HG03457 (cell line): ENCODE measurements around the gene FGD2.
"Not testable (repeated sequence)": the region's sequence is repeated elsewhere in the genome, so short reads cannot be mapped to it uniquely, and the experiment has no call there.

ENCODE experiments used
- ATAC-seq: cut with Tn5 transposase; IDR thresholded peaks from one replicate; pipeline ENCODE4 v1.9.1; 2021; ENCODE audit warnings: moderate number of reproducible peaks; ENCODE audit not compliant: unreplicated experiment

FGD2 gene

GRCh38 chr6:36989264-36989663 is 16.2 kb upstream of the FGD2 start:
- no peak for ATAC-seq

DNA sequence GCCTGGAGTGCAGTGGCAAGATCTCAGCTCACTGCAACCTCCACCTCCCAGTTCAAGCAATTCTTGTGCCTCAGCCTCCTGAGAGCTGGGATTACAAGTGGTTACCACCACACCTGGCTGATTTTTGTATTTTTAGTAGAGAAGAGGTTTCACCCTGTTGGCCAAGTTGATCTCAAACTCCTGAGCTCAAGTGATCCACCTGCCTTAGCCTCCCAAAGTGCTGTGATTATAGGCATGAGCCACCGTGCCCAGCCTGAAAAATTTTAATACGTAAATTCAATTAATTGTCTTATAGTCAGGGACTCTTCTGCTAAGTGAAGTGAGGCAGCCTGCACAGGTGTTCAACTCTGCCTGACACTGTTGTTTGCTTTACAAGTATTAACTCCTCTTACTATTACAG is 15.1 kb upstream of the FGD2 start:
- ATAC-seq: not testable (repeated sequence)

- no peak for ATAC-seq
Observed at GRCh38 chr6:36997811-36998722, 7.4 kb upstream of the FGD2 start.

DNA sequence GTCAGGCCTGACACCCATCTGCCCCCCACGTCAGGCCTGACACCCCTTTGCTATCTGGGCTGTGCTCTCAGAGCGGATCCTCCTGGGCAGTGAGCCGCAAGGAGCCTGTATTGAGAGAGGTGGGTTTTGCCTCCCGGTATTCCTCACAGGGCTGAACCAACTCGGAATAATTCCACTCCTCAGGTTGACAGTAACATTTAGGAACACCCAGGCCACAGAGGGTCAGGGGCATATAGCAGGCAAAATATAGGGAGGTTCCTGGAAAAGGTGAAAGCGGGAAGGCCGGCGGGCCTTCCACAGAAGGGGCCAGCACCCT is 6.8 kb upstream of the FGD2 start:
- ATAC-seq: no peak

DNA sequence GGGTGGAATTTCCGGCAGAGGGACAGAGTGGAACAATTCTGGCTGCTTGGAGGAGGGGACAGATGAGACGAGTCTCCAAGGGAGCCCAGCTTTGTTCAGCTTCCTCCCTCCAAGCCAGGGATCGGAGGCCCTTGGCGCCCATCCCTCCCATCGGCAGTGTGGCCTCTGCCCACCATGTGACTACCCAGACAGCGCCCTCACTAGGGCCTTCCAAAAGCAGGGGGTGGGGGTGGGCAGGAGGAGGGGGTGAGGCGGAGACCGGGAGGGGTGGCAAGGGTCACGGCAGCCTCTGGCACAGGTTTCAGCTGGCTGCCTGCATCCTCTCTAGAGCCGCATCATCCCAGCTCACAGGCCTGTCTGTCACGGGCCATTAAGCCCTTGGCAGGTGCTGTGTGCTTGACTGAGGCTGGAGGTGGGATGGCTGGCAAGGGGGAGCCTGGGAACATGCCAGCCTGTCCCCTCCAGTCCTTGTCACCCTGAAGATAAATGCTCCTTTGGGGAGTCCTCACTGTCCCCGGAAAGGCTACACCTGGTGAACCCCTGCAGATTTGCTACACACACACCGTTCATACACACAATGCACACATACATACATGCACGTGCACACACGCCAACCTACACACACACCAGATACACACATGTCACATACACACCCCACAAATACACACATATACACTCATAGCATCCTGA is 6.2 kb upstream of the FGD2 start:
- ATAC-seq: no peak

- no peak for ATAC-seq
Observed at GRCh38 chr6:36999751-37000125, 5.7 kb upstream of the FGD2 start.

- ATAC-seq: no peak
Observed at GRCh38 chr6:37004044-37004980, 1.1 kb upstream of the FGD2 start.

DNA sequence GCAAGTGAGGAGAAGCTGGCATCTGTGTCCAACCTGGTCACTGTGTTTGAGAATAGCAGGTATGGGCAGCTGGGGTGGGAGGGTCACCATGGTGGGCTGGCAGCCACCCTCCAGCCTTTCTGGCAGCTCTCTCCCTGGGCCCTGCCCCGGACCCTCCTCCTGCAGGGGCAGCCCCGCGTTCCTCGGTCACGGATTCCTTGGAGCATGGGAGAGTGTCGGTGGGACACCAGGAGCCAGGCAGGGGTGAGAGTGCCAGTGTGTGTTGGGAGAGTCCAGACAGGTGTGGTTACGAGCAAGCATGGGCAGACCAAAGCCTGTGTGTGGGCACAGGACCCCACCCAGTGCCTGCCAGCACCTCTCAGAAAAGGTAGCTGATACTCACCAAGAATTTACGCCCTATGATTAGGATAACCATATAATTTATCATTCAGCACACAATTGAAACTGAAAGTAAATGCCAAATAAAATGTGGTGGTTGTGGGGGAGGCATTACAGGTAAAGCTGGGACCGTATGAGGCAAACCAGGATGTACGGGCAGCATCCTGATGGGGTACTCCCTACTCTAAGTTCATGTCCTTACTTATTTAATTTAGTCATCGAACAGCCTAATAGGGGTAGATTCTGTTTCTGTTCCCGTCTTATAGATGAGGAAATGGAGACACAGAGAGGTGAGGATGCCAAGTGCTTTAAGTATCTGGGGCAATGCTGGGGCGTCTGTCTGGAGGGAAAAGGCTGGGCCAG is 542 bp downstream of the FGD2 start:
- no peak for ATAC-seq

GRCh38 chr6:37006793-37007339 is 1.4 kb downstream of the FGD2 start:
- ATAC-seq: no peak

- no peak for ATAC-seq
Observed at GRCh38 chr6:37007340-37008043, 2.0 kb downstream of the FGD2 start.

GRCh38 chr6:37008484-37009465 is 3.3 kb downstream of the FGD2 start:
- ATAC-seq: no peak

- ATAC-seq: no peak
Observed at GRCh38 chr6:37010402-37010892, 5.0 kb downstream of the FGD2 start.

GRCh38 chr6:37011656-37012378 is 6.4 kb downstream of the FGD2 start:
- no peak for ATAC-seq

GRCh38 chr6:37013516-37014491 is 8.3 kb downstream of the FGD2 start:
- no peak for ATAC-seq

- no peak for ATAC-seq
Observed at GRCh38 chr6:37014667-37015066, 9.2 kb downstream of the FGD2 start.

DNA sequence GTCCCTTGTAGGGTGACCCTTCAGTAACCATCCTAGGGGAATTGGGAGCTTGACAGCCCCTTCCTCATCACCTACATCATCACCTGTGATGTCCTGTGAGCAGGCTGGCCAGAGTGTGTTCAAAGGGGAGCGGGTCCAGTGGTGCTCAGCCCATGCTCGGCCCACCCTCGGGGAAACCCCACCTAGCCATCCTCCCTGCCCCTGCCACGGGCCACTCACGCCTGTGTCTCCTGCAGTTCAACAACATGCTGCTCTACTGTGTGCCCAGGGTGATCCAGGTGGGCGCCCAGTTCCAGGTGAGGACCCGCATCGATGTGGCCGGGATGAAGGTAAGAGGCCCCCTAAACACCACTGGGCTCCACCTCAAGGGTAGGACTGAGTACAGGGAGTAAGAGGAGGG is 10.1 kb downstream of the FGD2 start:
- no peak for ATAC-seq

- ATAC-seq: no peak
Observed at GRCh38 chr6:37016995-37017394, 11.5 kb downstream of the FGD2 start.
